SK-N-SH treated with all-trans-retinoic acid at 6 μM for 48 hours (cell line): ENCODE measurements around the gene ROCK2.

Experiments
- BACH2 ChIP-seq: fragments of 250-450 bp; sonication (Bioruptor Pico); IDR thresholded peaks from 2 replicates; pipeline ENCODE4 v1.9.0; 2021; ENCODE audit warnings: mild to moderate bottlenecking, borderline replicate concordance
- ESRRG ChIP-seq: fragments of 250-450 bp; sonication (Bioruptor Pico); IDR thresholded peaks from 2 replicates; pipeline ENCODE4 v1.6.1; 2021; ENCODE audit warnings: mild to moderate bottlenecking
- GLIS3 ChIP-seq: fragments of 250-450 bp; sonication (Bioruptor Pico); IDR thresholded peaks from 2 replicates; pipeline ENCODE4 v1.5.0; 2020; ENCODE audit warnings: mild to moderate bottlenecking, moderate library complexity
- PPARA ChIP-seq: fragments of 250-450 bp; sonication (Bioruptor Pico); IDR thresholded peaks from 2 replicates; pipeline ENCODE4 v1.5.0; 2020; ENCODE audit warnings: mild to moderate bottlenecking, borderline replicate concordance
- ZC3H10 ChIP-seq: fragments of 250-450 bp; sonication (Bioruptor Pico); IDR thresholded peaks from 2 replicates; pipeline ENCODE4 v1.5.1; 2021; ENCODE audit warnings: mild to moderate bottlenecking, moderate library complexity
- ZFP30 ChIP-seq: fragments of 450-650 bp; formaldehyde crosslinking; IDR thresholded peaks from 2 replicates; pipeline ENCODE4 v1.5.0; 2022; ENCODE audit warnings: mild to moderate bottlenecking, moderate library complexity
- ZNF70 ChIP-seq: fragments of 450-650 bp; formaldehyde crosslinking; IDR thresholded peaks from 2 replicates; pipeline ENCODE4 v1.5.0; 2020; ENCODE audit warnings: mild to moderate bottlenecking, moderate library complexity
- TF ChIP-seq, protein P1 (sequence below): fragments of 250-450 bp; sonication (Bioruptor Pico); IDR thresholded peaks from 2 replicates; pipeline ENCODE4 v1.5.1; 2020; ENCODE audit warnings: low read depth, mild to moderate bottlenecking, moderate library complexity
- TF ChIP-seq, protein P2 (sequence below): fragments of 250-450 bp; sonication (Bioruptor Pico); IDR thresholded peaks from 2 replicates; pipeline ENCODE4 v1.8.0; 2020; ENCODE audit warnings: mild to moderate bottlenecking, moderate library complexity, borderline replicate concordance
- TF ChIP-seq, protein P3 (sequence below): fragments of 250-450 bp; sonication (Bioruptor Pico); IDR thresholded peaks from 2 replicates; pipeline ENCODE4 v1.8.0; 2021; ENCODE audit warnings: low read depth, mild to moderate bottlenecking, moderate library complexity, borderline replicate concordance

DNA sequence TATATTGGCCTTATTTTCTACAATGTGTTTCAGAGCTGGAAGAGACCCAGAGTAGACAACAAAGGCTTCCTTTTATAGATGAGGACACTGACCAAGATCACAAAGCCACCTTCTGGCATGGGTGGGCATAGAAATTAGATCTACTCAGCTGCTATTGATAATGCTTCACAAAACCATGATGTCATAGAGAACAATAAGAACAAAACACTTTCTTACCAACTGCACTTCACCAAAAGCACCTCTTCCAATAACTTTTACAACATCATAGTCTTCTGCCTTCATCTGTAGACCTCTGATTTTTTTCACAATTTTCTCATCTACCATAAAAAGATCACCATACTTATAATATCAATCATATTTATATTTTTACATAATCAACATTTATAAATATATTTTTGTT, 58.1 kb downstream of the ROCK2 start:
- TF ChIP-seq BACH2 (CRISPR knock-in tag) = no peak
- TF ChIP-seq, protein P1, sequence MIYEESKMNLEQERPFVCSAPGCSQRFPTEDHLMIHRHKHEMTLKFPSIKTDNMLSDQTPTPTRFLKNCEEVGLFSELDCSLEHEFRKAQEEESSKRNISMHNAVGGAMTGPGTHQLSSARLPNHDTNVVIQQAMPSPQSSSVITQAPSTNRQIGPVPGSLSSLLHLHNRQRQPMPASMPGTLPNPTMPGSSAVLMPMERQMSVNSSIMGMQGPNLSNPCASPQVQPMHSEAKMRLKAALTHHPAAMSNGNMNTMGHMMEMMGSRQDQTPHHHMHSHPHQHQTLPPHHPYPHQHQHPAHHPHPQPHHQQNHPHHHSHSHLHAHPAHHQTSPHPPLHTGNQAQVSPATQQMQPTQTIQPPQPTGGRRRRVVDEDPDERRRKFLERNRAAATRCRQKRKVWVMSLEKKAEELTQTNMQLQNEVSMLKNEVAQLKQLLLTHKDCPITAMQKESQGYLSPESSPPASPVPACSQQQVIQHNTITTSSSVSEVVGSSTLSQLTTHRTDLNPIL (CRISPR knock-in tag) = no peak
- no peak for TF ChIP-seq ZC3H10 (CRISPR knock-in tag)
- TF ChIP-seq, protein P2, sequence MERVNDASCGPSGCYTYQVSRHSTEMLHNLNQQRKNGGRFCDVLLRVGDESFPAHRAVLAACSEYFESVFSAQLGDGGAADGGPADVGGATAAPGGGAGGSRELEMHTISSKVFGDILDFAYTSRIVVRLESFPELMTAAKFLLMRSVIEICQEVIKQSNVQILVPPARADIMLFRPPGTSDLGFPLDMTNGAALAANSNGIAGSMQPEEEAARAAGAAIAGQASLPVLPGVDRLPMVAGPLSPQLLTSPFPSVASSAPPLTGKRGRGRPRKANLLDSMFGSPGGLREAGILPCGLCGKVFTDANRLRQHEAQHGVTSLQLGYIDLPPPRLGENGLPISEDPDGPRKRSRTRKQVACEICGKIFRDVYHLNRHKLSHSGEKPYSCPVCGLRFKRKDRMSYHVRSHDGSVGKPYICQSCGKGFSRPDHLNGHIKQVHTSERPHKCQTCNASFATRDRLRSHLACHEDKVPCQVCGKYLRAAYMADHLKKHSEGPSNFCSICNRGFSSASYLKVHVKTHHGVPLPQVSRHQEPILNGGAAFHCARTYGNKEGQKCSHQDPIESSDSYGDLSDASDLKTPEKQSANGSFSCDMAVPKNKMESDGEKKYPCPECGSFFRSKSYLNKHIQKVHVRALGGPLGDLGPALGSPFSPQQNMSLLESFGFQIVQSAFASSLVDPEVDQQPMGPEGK (CRISPR knock-in tag) = no peak
- no peak for TF ChIP-seq PPARA (CRISPR knock-in tag)
- no peak for TF ChIP-seq GLIS3 (CRISPR knock-in tag)
- no peak for TF ChIP-seq ZNF70
- TF ChIP-seq ZFP30 (CRISPR knock-in tag) = no peak
- TF ChIP-seq ESRRG = no peak
- TF ChIP-seq, protein P3, sequence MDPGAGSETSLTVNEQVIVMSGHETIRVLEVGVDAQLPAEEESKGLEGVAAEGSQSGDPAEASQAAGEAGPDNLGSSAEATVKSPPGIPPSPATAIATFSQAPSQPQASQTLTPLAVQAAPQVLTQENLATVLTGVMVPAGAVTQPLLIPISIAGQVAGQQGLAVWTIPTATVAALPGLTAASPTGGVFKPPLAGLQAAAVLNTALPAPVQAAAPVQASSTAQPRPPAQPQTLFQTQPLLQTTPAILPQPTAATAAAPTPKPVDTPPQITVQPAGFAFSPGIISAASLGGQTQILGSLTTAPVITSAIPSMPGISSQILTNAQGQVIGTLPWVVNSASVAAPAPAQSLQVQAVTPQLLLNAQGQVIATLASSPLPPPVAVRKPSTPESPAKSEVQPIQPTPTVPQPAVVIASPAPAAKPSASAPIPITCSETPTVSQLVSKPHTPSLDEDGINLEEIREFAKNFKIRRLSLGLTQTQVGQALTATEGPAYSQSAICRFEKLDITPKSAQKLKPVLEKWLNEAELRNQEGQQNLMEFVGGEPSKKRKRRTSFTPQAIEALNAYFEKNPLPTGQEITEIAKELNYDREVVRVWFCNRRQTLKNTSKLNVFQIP (CRISPR knock-in tag) = no peak
